IMR-90 (cell line): Measurements from ENCODE around the gene NTM. TPM values are rescaled to one million over a fixed set of nuclear protein-coding genes. Genes with fewer than 3 reads are reported as not detected.

Source experiments
- ATAC-seq: fragments of 200-7000 bp; cut with Tn5 transposase; 2 replicates; pipeline ENCODE4 v1.9.1; 2020; ENCODE audit warnings: low read depth, mild to moderate bottlenecking, moderate library complexity
- BruUV-seq: library from RNA; stranded (reverse); fragments of 400-500 nt; replicated peaks from 2 replicates; lab custom pipeline; 2021; lab: Mats Ljungman, UMichigan
- CTCF ChIA-PET: fragments of 300-600 bp; formaldehyde crosslinking; extraction: SDS; loops from one replicate; lab custom pipeline; 2021; ENCODE audit warnings: antibody characterized with exemption; lab: Yijun Ruan, JAX
- POLR2A ChIA-PET: fragments of 300-600 bp; sonication (Branson Sonifier 250); formaldehyde crosslinking; loops from one replicate; lab custom pipeline; 2022; ENCODE audit warnings: antibody characterized with exemption; ENCODE audit not compliant: unreplicated experiment; lab: Charles Lee
- DNase-seq: peaks from one replicate; pipeline ENCODE4 v3.0.0; 2013
- H2AFZ ChIP-seq: replicated peaks from 2 replicates; pipeline ENCODE3; 2013; ENCODE audit warnings: low read length, mild to moderate bottlenecking; ENCODE audit not compliant: poor library complexity
- H2AK5ac ChIP-seq: 2 replicates; pipeline ENCODE4 v1.6.1; 2013; ENCODE audit warnings: low read depth, low read length, inconsistent platforms
- H2AK9ac ChIP-seq: replicated peaks from 2 replicates; pipeline ENCODE3; 2013; ENCODE audit warnings: mild to moderate bottlenecking, low read depth, low read length, moderate library complexity; ENCODE audit not compliant: poor library complexity
- H2BK120ac ChIP-seq: 2 replicates; pipeline ENCODE4 v1.6.1; 2013; ENCODE audit warnings: low read depth, low read length, inconsistent platforms
- H2BK15ac ChIP-seq: 3 replicates; pipeline ENCODE4 v1.6.1; 2013; ENCODE audit warnings: low read depth, low read length, inconsistent platforms
- H2BK20ac ChIP-seq: 2 replicates; pipeline ENCODE4 v1.6.1; 2013; ENCODE audit warnings: low read depth, mild to moderate bottlenecking, inconsistent platforms, low read length, moderate library complexity
- H2BK5ac ChIP-seq: 2 replicates; pipeline ENCODE4 v1.6.1; 2013; ENCODE audit warnings: mild to moderate bottlenecking, low read depth, low read length, inconsistent platforms; ENCODE audit not compliant: poor library complexity, severe bottlenecking
- H3K14ac ChIP-seq: replicated peaks from 2 replicates; pipeline ENCODE4 v1.6.1; 2013; ENCODE audit warnings: low read depth, low read length, inconsistent platforms
- H3K18ac ChIP-seq: 2 replicates; pipeline ENCODE4 v1.6.1; 2013; ENCODE audit warnings: low read depth, low read length, control low read depth
- H3K23ac ChIP-seq: 2 replicates; pipeline ENCODE4 v1.6.1; 2013; ENCODE audit warnings: low read depth, low read length, inconsistent platforms
- H3K27ac ChIP-seq: 2 replicates; pipeline ENCODE4 v1.5.1; 2013; ENCODE audit warnings: mild to moderate bottlenecking, control low read depth, low read length; ENCODE audit not compliant: insufficient read depth
- H3K27me3 ChIP-seq: 2 replicates; pipeline ENCODE4 v1.6.1; 2013; ENCODE audit warnings: low read length; ENCODE audit not compliant: control insufficient read depth, insufficient read depth
- H3K36me3 ChIP-seq: 2 replicates; pipeline ENCODE4 v1.6.1; 2013; ENCODE audit warnings: low read length, mixed read lengths; ENCODE audit not compliant: control insufficient read depth, insufficient read depth
- H3K4ac ChIP-seq: 2 replicates; pipeline ENCODE4 v1.6.1; 2013; ENCODE audit warnings: low read depth, low read length, inconsistent platforms
- H3K4me1 ChIP-seq: 2 replicates; pipeline ENCODE4 v1.6.1; 2013; ENCODE audit warnings: low read length, mixed read lengths; ENCODE audit not compliant: control insufficient read depth, insufficient read depth
- H3K4me2 ChIP-seq: 2 replicates; pipeline ENCODE4 v1.6.1; 2013; ENCODE audit warnings: low read depth, mild to moderate bottlenecking, control low read depth, low read length, moderate library complexity
- H3K4me3 ChIP-seq: 2 replicates; pipeline ENCODE4 v1.5.1; 2013; ENCODE audit warnings: low read depth, mild to moderate bottlenecking, control low read depth, low read length, moderate library complexity; ENCODE audit not compliant: insufficient read depth
- H3K56ac ChIP-seq: 2 replicates; pipeline ENCODE4 v1.6.1; 2013; ENCODE audit warnings: low read length, inconsistent platforms; ENCODE audit not compliant: insufficient read depth; ENCODE audit errors: extremely low read depth
- H3K79me1 ChIP-seq, 2 experiments: 2 replicates each; pipeline ENCODE4 v1.6.1; 2013; ENCODE audit warnings: low read length in 2 of 2, inconsistent platforms in 1 of 2, low read depth in 1 of 2
- H3K9ac ChIP-seq: 2 replicates; pipeline ENCODE4 v1.6.1; 2013; ENCODE audit warnings: low read depth, low read length, control low read depth
- H3K9me1 ChIP-seq: 2 replicates; pipeline ENCODE4 v1.6.1; 2013; ENCODE audit warnings: low read length, inconsistent platforms; ENCODE audit not compliant: insufficient read depth
- H3K9me3 ChIP-seq: 2 replicates; pipeline ENCODE4 v1.6.1; 2013; ENCODE audit warnings: low read length; ENCODE audit not compliant: control insufficient read depth, insufficient read depth
- H4K20me1 ChIP-seq: 2 replicates; pipeline ENCODE4 v1.6.1; 2013; ENCODE audit warnings: low read length, inconsistent platforms; ENCODE audit not compliant: insufficient read depth
- H4K5ac ChIP-seq: 2 replicates; pipeline ENCODE4 v1.6.1; 2013; ENCODE audit warnings: mild to moderate bottlenecking, low read depth, low read length, control low read depth
- H4K8ac ChIP-seq, 2 experiments: 2 replicates each; pipeline ENCODE4 v1.6.1; 2013; ENCODE audit warnings: low read depth in 2 of 2, low read length in 2 of 2, control low read depth in 1 of 2, inconsistent platforms in 1 of 2
- H4K91ac ChIP-seq: 2 replicates; pipeline ENCODE4 v1.6.1; 2013; ENCODE audit warnings: low read depth, low read length, inconsistent platforms; ENCODE audit not compliant: insufficient read depth
- BHLHE40 ChIP-seq: fragments of 150-350 bp; IDR thresholded peaks from 2 replicates; pipeline ENCODE4 v1.6.1; 2016; ENCODE audit warnings: mild to moderate bottlenecking, low read depth, low read length
- CEBPB ChIP-seq: IDR thresholded peaks from 2 replicates; pipeline ENCODE4 v1.6.1; 2012; ENCODE audit warnings: low read depth, low read length, improper control_type of control experiment
- CHD1 ChIP-seq: IDR thresholded peaks from 2 replicates; pipeline ENCODE4 v1.6.1; 2012; ENCODE audit warnings: low read depth, low read length, improper control_type of control experiment
- ELK1 ChIP-seq: fragments of 150-350 bp; IDR thresholded peaks from 2 replicates; pipeline ENCODE4 v1.6.1; 2016; ENCODE audit warnings: low read depth, mild to moderate bottlenecking, low read length, moderate library complexity, borderline replicate concordance
- FOS ChIP-seq: fragments of 150-350 bp; IDR thresholded peaks from 2 replicates; pipeline ENCODE4 v1.6.1; 2016; ENCODE audit warnings: low read depth, low read length
- MAFK ChIP-seq: IDR thresholded peaks from 2 replicates; pipeline ENCODE4 v1.6.1; 2012; ENCODE audit warnings: low read depth, low read length, improper control_type of control experiment
- MAZ ChIP-seq: IDR thresholded peaks from 2 replicates; pipeline ENCODE4 v1.6.1; 2012; ENCODE audit warnings: low read depth, mild to moderate bottlenecking, low read length, improper control_type of control experiment, moderate library complexity, borderline replicate concordance
- MXI1 ChIP-seq: IDR thresholded peaks from 2 replicates; pipeline ENCODE4 v1.6.1; 2012; ENCODE audit warnings: low read depth, mild to moderate bottlenecking, low read length, moderate library complexity, borderline replicate concordance
- NFE2L2 ChIP-seq: fragments of 150-350 bp; IDR thresholded peaks from 2 replicates; pipeline ENCODE4 v1.6.1; 2016; ENCODE audit warnings: low read depth, mild to moderate bottlenecking, low read length
- POLR2A ChIP-seq: IDR thresholded peaks from 2 replicates; pipeline ENCODE4 v1.6.1; 2012; ENCODE audit warnings: mild to moderate bottlenecking, low read depth, low read length
- RAD21 ChIP-seq: IDR thresholded peaks from 2 replicates; pipeline ENCODE4 v1.6.1; 2012; ENCODE audit warnings: low read length, improper control_type of control experiment
- RCOR1 ChIP-seq: IDR thresholded peaks from 2 replicates; pipeline ENCODE4 v1.6.1; 2012; ENCODE audit warnings: mild to moderate bottlenecking, low read length, improper control_type of control experiment; ENCODE audit not compliant: insufficient replicate concordance
- RFX5 ChIP-seq: IDR thresholded peaks from 2 replicates; pipeline ENCODE4 v1.8.0; 2012; ENCODE audit warnings: low read depth, mild to moderate bottlenecking, low read length, moderate library complexity
- SMC3 ChIP-seq: fragments of 150-350 bp; IDR thresholded peaks from 2 replicates; pipeline ENCODE4 v1.6.1; 2016; ENCODE audit warnings: low read depth, mild to moderate bottlenecking, antibody characterized with exemption, low read length, moderate library complexity
- USF2 ChIP-seq: fragments of 150-350 bp; IDR thresholded peaks from 2 replicates; pipeline ENCODE4 v1.6.1; 2017; ENCODE audit warnings: mild to moderate bottlenecking, antibody characterized with exemption, low read length, low read depth
- WGBS, 2 experiments: methylation state at CpG; one replicate each; pipeline versions ENCODE4 v1.1.5 to v1.1.7; 2013; ENCODE audit warnings: missing lambda C conversion rate in 2 of 2; ENCODE audit not compliant: insufficient read length in 1 of 2; ENCODE audit errors: extremely low coverage in 2 of 2; 5-methylcytosine and 5-hydroxymethylcytosine counted together
- dilution Hi-C: fragments of 300-500 bp; cut with HindIII; formaldehyde crosslinking; loops from one replicate; pipeline ENCODE4 v1.14.3; 2018; ENCODE audit warnings: low sequenced_read_pairs; ENCODE audit not compliant: unreplicated experiment
- in situ Hi-C: fragments of 300-500 bp; cut with MboI; formaldehyde crosslinking; loops from 3 replicates; pipeline ENCODE4 v1.14.3; 2019; ENCODE audit warnings: low sequenced_read_pairs, inconsistent platforms, mixed read lengths
- intact Hi-C: fragments of 100-400 bp; cut with micrococcal nuclease; formaldehyde crosslinking; loops from 2 replicates; pipeline ENCODE4 v1.10.0; 2022
- polyA plus RNA-seq, 3 experiments: library from polyadenylated mRNA; depleted of rRNA; stranded (reverse); fragments of >200 nt; gene quantifications; 2 replicates each; pipeline ENCODE4 v1.2.3, GENCODE V29; 2012; ENCODE audit warnings: low replicate concordance in 1 of 3
- total RNA-seq: library from RNA; depleted of rRNA; stranded (reverse); fragments of >200 nt; gene quantifications from 2 replicates; pipeline ENCODE4 v1.2.3, GENCODE V29; 2012
- TF ChIP-seq, protein P1 (sequence below): conservative IDR thresholded peaks from 2 replicates; pipeline ENCODE4 v1.5.1; 2012; ENCODE audit warnings: mild to moderate bottlenecking, low read depth, low read length, improper control_type of control experiment

NTM gene
- total and polyA plus RNA-seq, 2 of the 4 experiments (the other 2 are of a cell fraction): 19.5 to 25.5 TPM

- Histone ChIP-seq H3K79me1 (no peaks in the 10 kb centered on the region), H2BK5ac (no peak overlapping the region), H3K4me2 (no peak overlapping the region), H3K9me3 (no peaks in the 10 kb centered on the region), H4K20me1 (no peaks in the 10 kb centered on the region), H3K27me3 (peaks cover 35% of the 10 kb centered on the region), H2AFZ (no peak overlapping the region), H3K4me3 (no peak overlapping the region), H3K4me1 (no peaks in the 10 kb centered on the region), H3K4ac (no peak overlapping the region), H3K9ac (no peak overlapping the region), H2BK15ac (no peak overlapping the region), H4K91ac (no peak overlapping the region), H4K8ac (no peak overlapping the region), H3K23ac (no peak overlapping the region), H3K9me1 (no peaks in the 10 kb centered on the region), H2BK20ac (no peak overlapping the region), H3K14ac (no peak overlapping the region), H3K56ac (no peak overlapping the region), H2AK9ac (no peak overlapping the region), H3K36me3 (no peaks in the 10 kb centered on the region), H3K27ac (no peak overlapping the region), H2BK120ac (no peak overlapping the region), H4K5ac (no peak overlapping the region), H2AK5ac (no peak overlapping the region), H3K18ac (no peak overlapping the region)
- DNase-seq: no peak
- ATAC-seq: no peak
- in situ Hi-C loops: no loop called here
- intact Hi-C loops: no loop called here
- TF ChIP-seq MAFK: no peak
- TF ChIP-seq, protein P1, sequence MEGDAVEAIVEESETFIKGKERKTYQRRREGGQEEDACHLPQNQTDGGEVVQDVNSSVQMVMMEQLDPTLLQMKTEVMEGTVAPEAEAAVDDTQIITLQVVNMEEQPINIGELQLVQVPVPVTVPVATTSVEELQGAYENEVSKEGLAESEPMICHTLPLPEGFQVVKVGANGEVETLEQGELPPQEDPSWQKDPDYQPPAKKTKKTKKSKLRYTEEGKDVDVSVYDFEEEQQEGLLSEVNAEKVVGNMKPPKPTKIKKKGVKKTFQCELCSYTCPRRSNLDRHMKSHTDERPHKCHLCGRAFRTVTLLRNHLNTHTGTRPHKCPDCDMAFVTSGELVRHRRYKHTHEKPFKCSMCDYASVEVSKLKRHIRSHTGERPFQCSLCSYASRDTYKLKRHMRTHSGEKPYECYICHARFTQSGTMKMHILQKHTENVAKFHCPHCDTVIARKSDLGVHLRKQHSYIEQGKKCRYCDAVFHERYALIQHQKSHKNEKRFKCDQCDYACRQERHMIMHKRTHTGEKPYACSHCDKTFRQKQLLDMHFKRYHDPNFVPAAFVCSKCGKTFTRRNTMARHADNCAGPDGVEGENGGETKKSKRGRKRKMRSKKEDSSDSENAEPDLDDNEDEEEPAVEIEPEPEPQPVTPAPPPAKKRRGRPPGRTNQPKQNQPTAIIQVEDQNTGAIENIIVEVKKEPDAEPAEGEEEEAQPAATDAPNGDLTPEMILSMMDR: no peak
- no peak for TF ChIP-seq FOS
- no peak for TF ChIP-seq RCOR1
- no peak for TF ChIP-seq CEBPB
- no peak for TF ChIP-seq USF2
- TF ChIP-seq SMC3: no peak
- TF ChIP-seq MAZ: no peak
- TF ChIP-seq RAD21: no peak
- TF ChIP-seq RFX5: no peak
- no peak for TF ChIP-seq NFE2L2
- TF ChIP-seq POLR2A: no peak
- TF ChIP-seq MXI1: no peak
- TF ChIP-seq CHD1: no peak
- TF ChIP-seq ELK1: no peak
- no peak for TF ChIP-seq BHLHE40
- POLR2A ChIA-PET: no interaction called here
- whole genome bisulfite sequencing, 2 experiments: 73% methylated on average over 2 of the region's 3 CpGs; no CpG with 5 or more reads in 1 of the 2 experiments
- BruUV-seq: no TSS peak
- CTCF ChIA-PET: no interaction called here
- dilution Hi-C loops: no loop called here
These were observed 482.3 kb downstream of the NTM start for GRCh38 chr11:131852757-131853156.
